HG02840 (cell line): ENCODE data around the gene RAE1.
"Not testable (repeated sequence)": the region's sequence is repeated elsewhere in the genome, so short reads cannot be mapped to it uniquely, and the experiment has no call there.

ENCODE experiments used
- ATAC-seq: cut with Tn5 transposase; IDR thresholded peaks from one replicate; pipeline ENCODE4 v1.9.1; 2021; ENCODE audit warnings: mild to moderate bottlenecking, moderate library complexity, moderate number of reproducible peaks; ENCODE audit not compliant: unreplicated experiment, low FRiP score

The RAE1 gene

GRCh38 chr20:57325632-57326356, 25.3 kb upstream of the RAE1 start:
- ATAC-seq, result no peak

- no peak for ATAC-seq
Measured at GRCh38 chr20:57326667-57327455, 24.2 kb upstream of the RAE1 start.

DNA sequence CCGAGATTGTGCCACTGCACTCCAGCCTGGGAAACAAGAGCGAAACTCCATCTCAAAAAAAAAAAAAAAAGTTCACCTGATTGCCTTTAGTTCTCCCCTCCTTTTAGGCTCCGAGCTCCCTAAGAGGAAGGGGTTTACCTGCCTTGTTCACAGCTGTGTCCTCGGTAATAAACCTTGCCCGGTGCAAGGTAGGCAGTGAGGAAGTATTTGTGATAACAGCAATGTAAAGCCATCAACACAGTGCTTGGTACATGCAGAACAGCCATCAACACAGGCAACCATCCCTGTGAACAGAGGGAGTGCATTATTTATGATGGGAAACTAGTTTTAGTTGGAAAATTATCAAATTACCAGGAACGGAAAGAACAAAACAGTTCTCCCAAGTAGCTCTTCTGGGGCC, 23.2 kb upstream of the RAE1 start:
- no peak for ATAC-seq

DNA sequence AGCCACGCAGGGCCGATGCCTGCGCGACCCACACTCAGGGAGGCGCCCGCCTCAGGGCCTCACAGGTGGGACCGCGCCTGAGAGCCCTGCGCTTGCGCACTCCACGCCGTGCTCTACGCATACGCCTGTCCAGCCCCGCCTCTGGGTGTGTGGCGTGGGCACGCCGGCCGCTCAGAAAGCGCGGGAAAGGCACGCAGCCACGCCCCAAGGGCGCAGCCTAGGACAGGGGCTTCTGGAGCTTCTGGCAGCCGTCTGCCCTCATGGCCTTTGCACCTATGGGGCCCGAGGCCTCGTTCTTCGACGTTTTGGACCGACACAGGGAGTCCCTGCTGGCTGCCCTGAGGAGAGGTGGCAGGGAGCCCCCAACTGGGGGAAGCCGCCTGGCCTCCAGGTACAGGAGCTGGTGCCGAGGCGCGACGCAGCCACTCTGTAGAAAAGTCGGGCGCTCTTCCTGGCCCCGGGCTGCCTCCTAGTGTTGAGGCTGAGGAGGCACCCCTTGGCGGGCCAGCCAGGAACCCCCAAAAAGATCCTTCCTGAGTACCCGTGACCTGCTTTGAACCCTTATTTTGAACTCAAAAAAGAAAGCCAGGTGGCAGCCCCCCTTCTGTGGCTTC, 21.3 kb upstream of the RAE1 start, which contains the start of gene SPO11:
TSS of gene SPO11 (plus strand) at position 196 of the 614 bp plus-strand sequence. CDS start at position 261, 65 bp downstream.
- ATAC-seq, result no peak

- ATAC-seq, result no peak
Measured at GRCh38 chr20:57330998-57331397, 20.1 kb upstream of the RAE1 start.

GRCh38 chr20:57332105-57333089, 18.7 kb upstream of the RAE1 start:
- ATAC-seq, result no peak

DNA sequence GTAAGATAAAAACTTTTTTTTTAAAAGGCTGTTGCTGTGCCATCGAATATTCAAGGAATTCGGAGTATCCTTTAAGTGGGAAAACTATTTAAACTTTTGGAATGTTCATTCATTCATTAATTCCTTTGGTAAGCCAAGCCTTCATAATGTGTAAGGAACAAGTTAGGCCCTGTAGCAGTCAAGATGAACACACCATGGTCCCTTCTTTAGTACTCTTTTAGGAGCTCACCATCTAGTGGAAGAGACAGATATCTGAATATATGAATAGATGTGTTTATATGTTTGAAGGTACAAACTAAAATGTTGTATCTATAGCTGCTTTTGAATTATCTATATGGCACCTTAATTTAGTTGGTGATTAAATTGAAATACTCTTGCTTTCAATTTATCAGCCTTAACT, 15.7 kb upstream of the RAE1 start:
- no peak for ATAC-seq

GRCh38 chr20:57341663-57342062, 9.4 kb upstream of the RAE1 start:
- no peak for ATAC-seq

DNA sequence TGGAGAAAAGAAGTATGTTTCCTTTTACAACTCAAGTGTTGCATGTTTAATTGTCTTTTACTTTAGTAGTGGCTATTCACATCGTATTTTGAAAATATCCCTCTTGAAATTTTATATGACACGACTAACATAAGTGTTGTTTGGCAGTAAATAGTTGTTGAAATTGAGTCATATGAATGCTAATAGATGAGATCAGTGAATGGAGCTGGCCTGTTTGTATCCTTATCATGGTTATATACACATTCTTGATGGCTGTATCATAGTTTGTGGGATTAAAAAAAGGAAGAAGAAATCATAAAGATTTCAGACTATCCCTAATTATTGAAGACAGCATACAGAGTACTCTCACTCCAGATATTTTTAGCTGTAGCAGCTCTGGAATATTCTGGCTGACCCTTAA, 8.2 kb upstream of the RAE1 start:
- no peak for ATAC-seq

GRCh38 chr20:57346477-57346876, 4.6 kb upstream of the RAE1 start:
- no peak for ATAC-seq

DNA sequence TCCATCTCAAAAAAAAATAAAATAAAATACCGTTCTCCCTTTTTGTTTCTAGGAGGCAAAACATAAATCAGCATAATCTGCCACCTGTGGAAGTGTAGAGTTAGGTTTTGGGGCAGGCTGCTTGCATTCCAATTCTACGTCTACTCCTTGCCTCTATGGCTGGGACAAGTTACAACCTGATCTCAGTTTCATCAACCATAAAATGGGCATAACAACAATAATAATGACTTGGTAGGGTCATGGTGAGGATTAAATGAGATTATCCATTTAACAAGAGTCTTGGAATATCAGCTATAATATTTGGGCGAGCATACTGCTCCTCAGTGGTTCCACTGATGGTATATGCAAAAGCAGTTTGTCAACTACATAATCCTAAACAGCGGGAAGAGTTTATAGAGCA, 3.7 kb upstream of the RAE1 start:
- ATAC-seq, result no peak

DNA sequence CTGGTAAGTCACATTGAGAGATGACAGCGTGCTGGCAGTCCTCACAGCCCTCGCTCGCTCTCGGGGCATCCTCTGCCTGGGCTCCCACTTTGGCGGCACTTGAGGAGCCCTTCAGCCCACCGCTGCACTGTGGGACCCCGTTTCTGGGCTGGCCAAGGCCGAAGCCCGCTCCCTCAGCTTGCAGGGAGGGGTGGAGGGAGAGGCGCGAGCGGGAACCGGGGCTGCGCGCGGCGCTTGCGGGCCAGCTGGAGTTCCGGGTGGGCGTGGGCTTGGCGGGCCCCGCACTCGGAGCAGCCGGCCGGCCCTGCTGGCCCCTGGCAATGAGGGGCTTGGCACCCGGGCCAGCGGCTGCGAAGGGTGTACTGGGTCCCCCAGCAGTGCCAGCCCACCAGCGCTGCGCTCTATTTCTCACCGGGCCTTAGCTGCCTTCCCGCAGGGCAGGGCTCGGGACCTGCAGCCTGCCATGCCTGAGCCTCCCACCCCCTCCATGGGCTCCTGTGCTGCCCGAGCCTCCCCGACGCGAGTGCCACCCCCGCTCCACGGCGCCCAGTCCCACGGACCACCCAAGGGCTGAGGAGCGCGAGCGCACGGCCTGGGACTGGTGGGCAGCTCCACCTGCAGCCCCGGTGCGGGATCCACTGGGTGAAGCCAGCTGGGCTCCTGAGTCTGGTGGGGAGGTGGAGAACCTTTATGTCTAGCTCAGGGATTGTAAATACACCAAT, 2.7 kb upstream of the RAE1 start:
- ATAC-seq, result not testable (repeated sequence)

DNA sequence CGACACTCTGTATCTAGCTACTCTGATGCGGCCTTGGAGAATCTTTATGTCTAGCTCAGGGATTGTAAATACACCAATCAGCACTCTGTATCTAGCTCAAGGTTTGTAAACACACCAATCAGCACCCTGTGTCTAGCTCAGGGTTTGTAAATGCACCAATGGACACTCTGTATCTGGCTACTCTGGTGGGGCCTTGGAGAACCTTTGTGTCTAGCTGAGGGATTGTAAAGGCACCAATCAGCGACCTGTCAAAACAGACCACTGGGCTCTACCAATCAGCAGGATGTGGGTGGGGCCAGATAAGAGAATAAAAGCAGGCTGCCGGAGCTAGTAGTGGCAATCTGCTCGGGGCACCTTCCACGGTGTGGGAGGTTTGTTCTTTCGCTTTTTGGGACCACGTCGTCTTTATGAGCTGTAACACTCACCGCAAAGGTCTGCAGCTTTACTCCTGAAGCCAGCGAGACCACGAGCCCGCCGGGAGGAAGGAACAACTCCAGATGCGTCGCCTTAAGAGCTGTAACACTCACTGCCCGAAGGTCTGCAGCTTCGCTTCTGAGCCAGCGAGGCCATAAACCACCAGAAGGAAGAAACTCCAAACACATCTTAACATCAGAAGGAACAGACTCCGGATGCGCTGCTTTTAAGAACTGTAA, 2.0 kb upstream of the RAE1 start:
- ATAC-seq, result not testable (repeated sequence)

DNA sequence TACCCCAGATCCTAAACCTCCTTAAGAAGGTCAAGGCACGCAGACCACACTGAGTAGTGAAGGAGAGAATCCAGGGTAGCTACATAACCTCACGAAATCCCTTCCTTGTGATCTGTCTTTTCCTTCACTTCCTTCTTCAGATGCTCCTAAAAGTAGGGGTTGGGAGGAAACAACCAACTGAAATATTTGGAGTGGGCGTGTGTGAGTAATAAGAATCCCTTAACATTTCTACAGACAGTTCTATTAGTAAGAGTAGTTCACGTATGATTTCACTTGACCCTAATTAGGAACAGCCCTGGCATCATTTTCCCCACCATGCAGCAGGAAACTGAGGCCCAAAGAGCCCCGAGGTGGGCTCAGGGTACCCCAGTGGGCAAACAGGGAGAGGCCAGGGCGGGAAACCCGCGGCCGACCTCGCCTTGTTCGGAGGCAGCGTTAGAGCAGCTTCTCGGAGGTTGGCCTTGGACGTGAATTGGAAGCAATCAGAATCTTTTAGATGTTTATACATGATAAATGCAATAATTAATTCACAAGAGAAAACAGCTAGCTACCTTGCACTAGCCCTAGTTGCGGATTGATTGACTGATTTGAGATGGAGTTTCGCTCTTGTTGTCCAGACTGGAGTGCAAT, 859 bp upstream of the RAE1 start:
- no peak for ATAC-seq

GRCh38 chr20:57350726-57351041, 371 bp upstream of the RAE1 start:
- not testable (repeated sequence) for ATAC-seq

DNA sequence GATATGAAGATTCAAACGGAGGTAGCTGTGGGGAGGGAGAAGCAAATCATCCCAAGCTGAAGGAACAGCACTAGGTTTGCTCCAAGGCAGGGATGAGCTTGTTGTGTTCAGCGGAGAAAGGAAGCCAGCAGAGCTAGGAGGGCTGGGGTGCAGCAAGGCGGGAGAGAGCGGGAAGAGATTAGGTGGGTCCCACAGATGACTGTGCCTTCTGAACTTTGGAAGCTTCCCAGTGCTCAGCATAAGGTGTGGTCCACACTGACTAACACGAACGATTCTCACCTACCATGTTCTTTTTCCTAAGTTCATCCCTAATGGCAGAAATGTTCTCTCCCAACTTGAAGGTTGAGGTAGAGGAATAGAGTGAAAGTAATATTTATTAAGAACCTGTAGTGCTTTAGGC, 1.2 kb downstream of the RAE1 start:
- no peak for ATAC-seq

GRCh38 chr20:57353351-57353750, 2.3 kb downstream of the RAE1 start:
- no peak for ATAC-seq

- ATAC-seq, result no peak
Measured at GRCh38 chr20:57361517-57361916, 10.5 kb downstream of the RAE1 start.

GRCh38 chr20:57364451-57364850, 13.4 kb downstream of the RAE1 start:
- no peak for ATAC-seq
